ENCODE measurements around the gene SPINDOC. TPM values are rescaled to one million over a fixed set of nuclear protein-coding genes. Genes with fewer than 3 reads are reported as not detected.

The SPINDOC gene
- total RNA-seq, 1 experiment from 2014 or later = 50.9 TPM

DNA sequence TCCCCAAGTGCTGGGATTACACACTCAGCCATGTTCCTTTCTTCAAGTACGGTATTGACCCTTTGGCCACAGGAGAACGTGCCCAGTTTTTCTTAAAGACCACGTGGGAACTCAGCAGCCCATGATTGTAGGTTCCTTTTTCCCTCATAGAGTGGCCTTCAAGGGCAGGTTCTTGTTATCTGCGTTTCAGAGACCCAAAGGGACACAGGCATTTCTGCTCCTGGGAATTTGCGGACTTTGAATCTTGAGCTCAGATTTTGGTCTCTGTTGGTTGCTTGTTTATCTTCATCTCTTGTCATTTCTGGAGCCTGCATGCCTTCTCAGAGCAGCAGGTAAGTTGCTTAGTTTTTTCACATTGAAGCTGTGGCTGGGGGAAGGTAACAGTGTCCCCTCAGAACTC lies 37.7 kb downstream of the SPINDOC start:
- Histone ChIP-seq H2AFZ (ENCODE audit: low read depth, low read length, poor library complexity, severe bottlenecking) (no peak overlapping the region), H3K27me3 (ENCODE audit: insufficient read depth, low read length) (no peaks in the 10 kb centered on the region), H3K36me3 (ENCODE audit: control insufficient read depth in 1 of 2, insufficient read depth in 2 of 2, low read length in 2 of 2) (no peaks in the 10 kb centered on the region; a peak in 1 of 4 replicates), H3K27ac (ENCODE audit: low read depth, low read length) (no peak overlapping the region), H3K9me3 (ENCODE audit: control insufficient read depth in 1 of 2, insufficient read depth in 1 of 2, low read depth in 1 of 2, low read length in 2 of 2) (no peaks in the 10 kb centered on the region), H3K4me3 (replicated peaks in 1 of 2; ENCODE audit: low read depth in 1 of 2, low read length in 2 of 2) (no peak overlapping the region), H3K4me2 (ENCODE audit: low read length) (no peak overlapping the region), H3K79me2 (ENCODE audit: insufficient read depth, low read length) (peaks cover 91% of the 10 kb centered on the region), H3K9ac (ENCODE audit: low read length) (no peak overlapping the region), H3K4me1 (ENCODE audit: control insufficient read depth in 1 of 2, insufficient read depth in 2 of 2, low read length in 2 of 2) (peaks cover 16 to 22% of the 10 kb centered on the region in 2 experiments), H3K9me2 (ENCODE audit: insufficient read depth) (no peaks in the 10 kb centered on the region), H4K20me1 (ENCODE audit: insufficient read depth) (peaks cover 6% of the 10 kb centered on the region; the same call in 1 of the 2 replicates)
- intact Hi-C loops (cut with micrococcal nuclease) = no loop called here
- ATAC-seq (no peak), DNase-seq (ENCODE audit: low read depth, low spot score) (no peak)
- RAD21 ChIA-PET (ENCODE audit: low non-redundant PET in 1 of 2, low total read pairs in 2 of 2, uncharacterized antibody in 2 of 2, unreplicated experiment in 2 of 2) = interaction anchor here in 1 of 2 experiments (0.6 kb wide), 1 partner anchor 66 kb away, joined by 3 read pairs; the partner anchor contains the start of gene RCOR2
- BruUV-seq (replicated peaks) = no TSS peak
- POLR2A ChIA-PET = no interaction called here
- CTCF ChIA-PET = no interaction called here
- TF ChIP-seq, protein P1, sequence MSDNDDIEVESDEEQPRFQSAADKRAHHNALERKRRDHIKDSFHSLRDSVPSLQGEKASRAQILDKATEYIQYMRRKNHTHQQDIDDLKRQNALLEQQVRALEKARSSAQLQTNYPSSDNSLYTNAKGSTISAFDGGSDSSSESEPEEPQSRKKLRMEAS (IDR thresholded peaks at IDR 0.05) = no peak
- TF ChIP-seq ELF1 (IDR thresholded peaks at IDR 0.05; ENCODE audit: borderline replicate concordance, low read depth) (no peak), EZH2 (IDR thresholded peaks at IDR 0.05) (no peak), POLR2AphosphoS5 (IDR thresholded peaks at IDR 0.05; ENCODE audit: low read depth, low read length) (no peak), JUND (IDR thresholded peaks at IDR 0.05) (no peak), CEBPB (IDR thresholded peaks at IDR 0.05; ENCODE audit: low read depth) (no peak), SRF (IDR thresholded peaks at IDR 0.05; ENCODE audit: low read depth) (no peak), ZNF274 (IDR thresholded peaks at IDR 0.05; ENCODE audit: low read depth, low read length) (no peak), CBX3 (IDR thresholded peaks at IDR 0.05; ENCODE audit: low read depth) (no peak), POLR2A (IDR thresholded peaks at IDR 0.05; ENCODE audit: borderline replicate concordance, extremely low read depth, insufficient read depth, insufficient read length) (no peak), SIN3A (IDR thresholded peaks at IDR 0.05; ENCODE audit: low read depth) (no peak), ZFX (IDR thresholded peaks at IDR 0.05) (no peak)

DNA sequence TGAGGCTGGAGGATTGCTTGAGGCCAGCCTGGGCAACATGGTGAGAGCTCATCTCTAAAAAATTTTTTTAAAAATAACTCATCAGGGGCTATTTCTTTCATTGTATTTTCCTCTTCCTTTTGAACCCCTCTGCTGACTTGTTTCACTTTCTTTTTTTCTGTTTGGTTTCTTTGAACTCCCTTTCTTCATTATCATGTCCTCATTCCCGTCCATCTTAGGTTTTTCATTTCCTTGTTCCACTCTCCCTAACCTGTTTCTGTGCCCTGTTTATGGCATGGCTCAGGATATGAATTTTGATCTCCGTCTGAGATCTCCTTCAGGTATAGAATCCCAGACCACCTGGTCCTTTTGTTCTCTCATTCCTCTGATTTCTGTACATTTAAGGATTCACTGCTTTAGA lies 38.1 kb downstream of the SPINDOC start:
- no TSS peak for BruUV-seq (replicated peaks)
- no peak for ATAC-seq
- no peaks in the 10 kb centered on the region for H3K9me2 ChIP-seq (ENCODE audit: insufficient read depth)
- H3K9ac ChIP-seq (ENCODE audit: low read length) = no peak overlapping the region
- peaks cover 91% of the 10 kb centered on the region for H3K79me2 ChIP-seq (ENCODE audit: insufficient read depth, low read length)
- H3K27ac ChIP-seq (ENCODE audit: low read depth, low read length) = no peak overlapping the region
- no peak for DNase-seq (ENCODE audit: low read depth, low spot score)
- intact Hi-C loops (cut with micrococcal nuclease) = no loop called here
- peaks cover 14 to 17% of the 10 kb centered on the region in 2 experiments for H3K4me1 ChIP-seq (ENCODE audit: control insufficient read depth in 1 of 2, insufficient read depth in 2 of 2, low read length in 2 of 2)
- no peaks in the 10 kb centered on the region; a peak in 1 of 4 replicates for H3K36me3 ChIP-seq (ENCODE audit: control insufficient read depth in 1 of 2, insufficient read depth in 2 of 2, low read length in 2 of 2)
- no peak overlapping the region for H2AFZ ChIP-seq (ENCODE audit: low read depth, low read length, poor library complexity, severe bottlenecking)
- no peaks in the 10 kb centered on the region for H3K27me3 ChIP-seq (ENCODE audit: insufficient read depth, low read length)
- POLR2A ChIA-PET = no interaction called here
- CTCF ChIA-PET = no interaction called here
- TF ChIP-seq ELF1 (IDR thresholded peaks at IDR 0.05; ENCODE audit: borderline replicate concordance, low read depth) = no peak
- TF ChIP-seq SP1 (IDR thresholded peaks at IDR 0.05; ENCODE audit: low read depth) = no peak
- no peak for TF ChIP-seq CEBPB (IDR thresholded peaks at IDR 0.05; ENCODE audit: low read depth)
- TF ChIP-seq TCF7L2 (IDR thresholded peaks at IDR 0.05; ENCODE audit: borderline replicate concordance, extremely low read depth, insufficient read depth, insufficient read length) = no peak
- no peak for TF ChIP-seq SIN3A (IDR thresholded peaks at IDR 0.05; ENCODE audit: low read depth)
- no peak for TF ChIP-seq RAD21 (IDR thresholded peaks at IDR 0.05; ENCODE audit: low read depth)
- TF ChIP-seq, protein P2, sequence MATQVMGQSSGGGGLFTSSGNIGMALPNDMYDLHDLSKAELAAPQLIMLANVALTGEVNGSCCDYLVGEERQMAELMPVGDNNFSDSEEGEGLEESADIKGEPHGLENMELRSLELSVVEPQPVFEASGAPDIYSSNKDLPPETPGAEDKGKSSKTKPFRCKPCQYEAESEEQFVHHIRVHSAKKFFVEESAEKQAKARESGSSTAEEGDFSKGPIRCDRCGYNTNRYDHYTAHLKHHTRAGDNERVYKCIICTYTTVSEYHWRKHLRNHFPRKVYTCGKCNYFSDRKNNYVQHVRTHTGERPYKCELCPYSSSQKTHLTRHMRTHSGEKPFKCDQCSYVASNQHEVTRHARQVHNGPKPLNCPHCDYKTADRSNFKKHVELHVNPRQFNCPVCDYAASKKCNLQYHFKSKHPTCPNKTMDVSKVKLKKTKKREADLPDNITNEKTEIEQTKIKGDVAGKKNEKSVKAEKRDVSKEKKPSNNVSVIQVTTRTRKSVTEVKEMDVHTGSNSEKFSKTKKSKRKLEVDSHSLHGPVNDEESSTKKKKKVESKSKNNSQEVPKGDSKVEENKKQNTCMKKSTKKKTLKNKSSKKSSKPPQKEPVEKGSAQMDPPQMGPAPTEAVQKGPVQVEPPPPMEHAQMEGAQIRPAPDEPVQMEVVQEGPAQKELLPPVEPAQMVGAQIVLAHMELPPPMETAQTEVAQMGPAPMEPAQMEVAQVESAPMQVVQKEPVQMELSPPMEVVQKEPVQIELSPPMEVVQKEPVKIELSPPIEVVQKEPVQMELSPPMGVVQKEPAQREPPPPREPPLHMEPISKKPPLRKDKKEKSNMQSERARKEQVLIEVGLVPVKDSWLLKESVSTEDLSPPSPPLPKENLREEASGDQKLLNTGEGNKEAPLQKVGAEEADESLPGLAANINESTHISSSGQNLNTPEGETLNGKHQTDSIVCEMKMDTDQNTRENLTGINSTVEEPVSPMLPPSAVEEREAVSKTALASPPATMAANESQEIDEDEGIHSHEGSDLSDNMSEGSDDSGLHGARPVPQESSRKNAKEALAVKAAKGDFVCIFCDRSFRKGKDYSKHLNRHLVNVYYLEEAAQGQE (IDR thresholded peaks at IDR 0.05; ENCODE audit: low read depth) = no peak
- no peak overlapping the region for H3K4me3 ChIP-seq (replicated peaks in 1 of 2; ENCODE audit: low read depth in 1 of 2, low read length in 2 of 2)
- H4K20me1 ChIP-seq (ENCODE audit: insufficient read depth) = peaks cover 6% of the 10 kb centered on the region; the same call in 1 of the 2 replicates
- RAD21 ChIA-PET (ENCODE audit: low non-redundant PET in 1 of 2, low total read pairs in 2 of 2, uncharacterized antibody in 2 of 2, unreplicated experiment in 2 of 2) = interaction anchor here in 1 of 2 experiments (0.6 kb wide), 1 partner anchor 66 kb away, joined by 3 read pairs; the partner anchor contains the start of gene RCOR2
- no peak overlapping the region for H3K4me2 ChIP-seq (ENCODE audit: low read length)
- H3K9me3 ChIP-seq (ENCODE audit: control insufficient read depth in 1 of 2, insufficient read depth in 1 of 2, low read depth in 1 of 2, low read length in 2 of 2) = no peaks in the 10 kb centered on the region
